K562 (cell line): ENCODE measurements around the gene CASR. TPM values are rescaled to one million over a fixed set of nuclear protein-coding genes. Genes with fewer than 3 reads are reported as not detected.

Experiments used
- ATAC-seq: fragments of 200-7000 bp; cut with Tn5 transposase; 3 replicates; pipeline ENCODE4 v1.9.1; 2020; ENCODE audit warnings: moderate library complexity
- BruUV-seq: library from RNA; stranded (reverse); fragments of 400-500 nt; replicated peaks from 2 replicates; lab custom pipeline; 2021; lab: Mats Ljungman, UMichigan
- CTCF ChIA-PET: fragments of 300-600 bp; formaldehyde crosslinking; extraction: SDS; loops from one replicate; lab custom pipeline; 2021; ENCODE audit warnings: low intra/inter-chr PET ratio; lab: Yijun Ruan, JAX
- POLR2A ChIA-PET: fragments of 300-600, 350-650 bp; sonication (Branson Sonifier 250); formaldehyde crosslinking; extraction: SDS; loops from one replicate; lab custom pipeline; 2021; ENCODE audit warnings: antibody characterized with exemption, inconsistent platforms; lab: Yijun Ruan, JAX
- DNase-seq, 4 experiments: peaks; one replicate each; pipeline versions ENCODE4 v3.0.0 to v3.0.0-alpha.2; 2011 to 2018; ENCODE audit warnings: low spot score in 3 of 4, mixed read lengths in 3 of 4; ENCODE audit errors: extremely low read depth in 1 of 4
- FAIRE-seq: peaks from 2 replicates; lab custom pipeline; 2011; peaks lifted over from hg19 to GRCh38; lab: Jason Lieb, UNC
- H2AFZ ChIP-seq: 2 replicates; pipeline ENCODE4 v1.6.0; 2011; ENCODE audit warnings: low read depth, low read length, control low read depth, inconsistent platforms
- H3K27ac ChIP-seq: fragments of 200-600 bp; 3 replicates; pipeline ENCODE4 v1.8.0; 2011; ENCODE audit warnings: low read depth, mild to moderate bottlenecking, control low read depth, inconsistent platforms, low read length, moderate library complexity, mixed read lengths; ENCODE audit errors: extremely low read depth
- H3K27me3 ChIP-seq, 2 experiments: fragments of 300-600 bp in 1 of 2; 2 replicates in 1 of 2; 3 replicates in 1 of 2; pipeline versions ENCODE4 v1.6.0 to v1.8.0; 2011; ENCODE audit warnings: inconsistent platforms in 2 of 2, low read length in 2 of 2, mild to moderate bottlenecking in 1 of 2, mixed read lengths in 1 of 2, moderate library complexity in 1 of 2; ENCODE audit not compliant: control insufficient read depth in 2 of 2, insufficient read depth in 2 of 2
- H3K36me3 ChIP-seq: fragments of 300-600 bp; 3 replicates; pipeline ENCODE4 v1.8.0; 2011; ENCODE audit warnings: mild to moderate bottlenecking, low read length, inconsistent platforms; ENCODE audit not compliant: control insufficient read depth, insufficient read depth
- H3K4me1 ChIP-seq, 2 experiments: fragments of 200-600 bp in 1 of 2; replicated peaks in 1 of 2; 2 replicates in 1 of 2; 3 replicates in 1 of 2; pipeline versions ENCODE4 v1.5.1 to v1.8.0; 2011; ENCODE audit warnings: inconsistent platforms in 2 of 2, low read length in 2 of 2, mild to moderate bottlenecking in 1 of 2, mixed read lengths in 1 of 2, moderate library complexity in 1 of 2; ENCODE audit not compliant: control insufficient read depth in 2 of 2, insufficient read depth in 2 of 2
- H3K4me2 ChIP-seq: 2 replicates; pipeline ENCODE4 v1.6.1; 2011; ENCODE audit warnings: low read length, control low read depth, inconsistent platforms, mixed read lengths; ENCODE audit not compliant: insufficient read depth
- H3K4me3 ChIP-seq: fragments of 200-600 bp; sonication (generic), shearing (Covaris generic); 2 replicates; pipeline ENCODE4 v1.5.1; 2016; ENCODE audit warnings: control low read depth, inconsistent platforms
- H3K79me2 ChIP-seq: fragments of 200-600 bp; 3 replicates; pipeline ENCODE4 v1.8.0; 2011; ENCODE audit warnings: low read length, inconsistent platforms; ENCODE audit not compliant: control insufficient read depth, insufficient read depth
- H3K9ac ChIP-seq, 2 experiments: 2 replicates each; pipeline versions ENCODE4 v1.6.0 to v1.6.1; 2011; ENCODE audit warnings: low read depth in 2 of 2, low read length in 2 of 2, control low read depth in 1 of 2, inconsistent platforms in 1 of 2, mild to moderate bottlenecking in 1 of 2, mixed read lengths in 1 of 2; ENCODE audit not compliant: insufficient read depth in 1 of 2
- H3K9me1 ChIP-seq: one replicate; pipeline ENCODE4 v1.6.0; 2011; ENCODE audit warnings: inconsistent platforms, mild to moderate bottlenecking, low read length, moderate library complexity; ENCODE audit not compliant: control insufficient read depth, insufficient read depth
- H3K9me3 ChIP-seq: replicated peaks from 2 replicates; pipeline ENCODE4 v1.5.1; 2011; ENCODE audit warnings: low read depth, low read length, inconsistent platforms; ENCODE audit not compliant: control insufficient read depth, insufficient read depth
- H4K20me1 ChIP-seq: replicated peaks from 2 replicates; pipeline ENCODE4 v1.6.1; 2011; ENCODE audit warnings: low read length, inconsistent platforms, mixed read lengths; ENCODE audit not compliant: control insufficient read depth, insufficient read depth
- ARID4B ChIP-seq: sonication (generic); formaldehyde crosslinking; IDR thresholded peaks from 2 replicates; pipeline ENCODE4 v1.8.0; 2022; ENCODE audit warnings: mild to moderate bottlenecking, missing genetic modification reagents
- BRF2 ChIP-seq: IDR thresholded peaks from 3 replicates; pipeline ENCODE4 v1.6.1; 2011; ENCODE audit warnings: borderline replicate concordance, mild to moderate bottlenecking; ENCODE audit not compliant: insufficient read length, insufficient read depth
- CEBPG ChIP-seq, 3 experiments: fragments of 200-800 bp in 1 of 3; sonication (Bioruptor generic) in 1 of 3; sonication (generic) in 1 of 3; formaldehyde crosslinking in 1 of 3; IDR thresholded peaks in 2 of 3; conservative IDR thresholded peaks in 1 of 3; 2 replicates each; pipeline versions ENCODE4 v1.6.1 to v1.8.0; 2016 to 2022; ENCODE audit warnings: missing compliant biosample characterization in 2 of 3, missing genetic modification characterization in 2 of 3, mild to moderate bottlenecking in 1 of 3, missing genetic modification reagents in 1 of 3
- HCFC1 ChIP-seq: IDR thresholded peaks from 2 replicates; pipeline ENCODE4 v1.6.1; 2012; ENCODE audit warnings: low read depth, low read length, improper control_type of control experiment
- MCM7 ChIP-seq, 2 experiments: fragments of 450-650 bp; IDR thresholded peaks; 2 replicates each; pipeline ENCODE4 v1.6.1; 2016 to 2018
- NCOR1 ChIP-seq: fragments of 450-650 bp; IDR thresholded peaks from 2 replicates; pipeline ENCODE4 v1.6.1; 2016; ENCODE audit warnings: mild to moderate bottlenecking, moderate library complexity
- PHB ChIP-seq: fragments of 250-450 bp; sonication (Bioruptor Pico); IDR thresholded peaks from 2 replicates; pipeline ENCODE4 v1.5.0; 2021
- SIX5 ChIP-seq, 2 experiments: IDR thresholded peaks; 2 replicates each; pipeline ENCODE4 v1.6.1; 2011; ENCODE audit warnings: low read length in 2 of 2, borderline replicate concordance in 1 of 2, low read depth in 1 of 2, mild to moderate bottlenecking in 1 of 2, moderate library complexity in 1 of 2; ENCODE audit not compliant: insufficient read depth in 1 of 2
- TAF15 ChIP-seq: fragments of 200-400 bp; formaldehyde crosslinking; IDR thresholded peaks from 2 replicates; pipeline ENCODE4 v1.6.1; 2017; ENCODE audit warnings: mild to moderate bottlenecking, low read depth, low read length, moderate library complexity
- THAP12 ChIP-seq: fragments of 250-450 bp; sonication (Bioruptor Pico); IDR thresholded peaks from 2 replicates; pipeline ENCODE4 v1.9.0; 2021; ENCODE audit warnings: mild to moderate bottlenecking, inconsistent platforms
- THRA ChIP-seq: fragments of 450-650 bp; IDR thresholded peaks from 2 replicates; pipeline ENCODE4 v1.6.1; 2017; ENCODE audit warnings: mild to moderate bottlenecking, moderate library complexity
- ZKSCAN1 ChIP-seq: fragments of 150-350 bp; IDR thresholded peaks from 2 replicates; pipeline ENCODE4 v1.6.1; 2016; ENCODE audit warnings: low read depth, low read length
- ZNF561 ChIP-seq: fragments of 450-650 bp; formaldehyde crosslinking; conservative IDR thresholded peaks from 2 replicates; pipeline ENCODE4 v1.4.0; 2020; ENCODE audit warnings: mild to moderate bottlenecking, moderate library complexity
- ZZZ3 ChIP-seq: fragments of 450-650 bp; IDR thresholded peaks from 2 replicates; pipeline ENCODE4 v1.6.1; 2016; ENCODE audit warnings: antibody characterized with exemption, mild to moderate bottlenecking, moderate library complexity
- whole genome bisulfite sequencing: fragments of 100-300 bp; shearing (Covaris generic); methylation state at CpG from one replicate; pipeline ENCODE4 v1.1.6; 2016; ENCODE audit warnings: low coverage, mixed read lengths; ENCODE audit not compliant: insufficient coverage; ENCODE audit errors: missing lambda C conversion rate; 5-methylcytosine and 5-hydroxymethylcytosine counted together
- in situ Hi-C: fragments of 300-500 bp; cut with MboI; formaldehyde crosslinking; loops from 4 replicates; pipeline ENCODE4 v1.15.0; 2018; ENCODE audit warnings: inconsistent platforms, mixed read lengths
- intact Hi-C: fragments of 100-400 bp; cut with micrococcal nuclease; formaldehyde crosslinking; loops from 2 replicates; pipeline ENCODE4 v1.14.2; 2022
- polyA plus RNA-seq, 8 experiments: library from polyadenylated mRNA; depleted of rRNA in 4 of 8; stranded (reverse) in 5 of 8; unstranded in 3 of 8; fragments of >200 nt; fragmentation: Nextera tagmentation in 2 of 8; fragmentation: Illumina TruSeq in 1 of 8; extraction: Ambion mirVana in 2 of 8; extraction: Trizol in 1 of 8; gene quantifications; 2 replicates each; pipeline versions ENCODE4 v1.2.1 to v1.2.3, GENCODE V29; 2011 to 2014; ENCODE audit warnings: inconsistent platforms in 1 of 8, missing spikeins in 1 of 8
- total RNA-seq, 7 experiments: library from RNA; depleted of rRNA in 6 of 7; stranded (reverse); fragments of >200 nt in 6 of 7; fragmentation: Illumina TruSeq in 2 of 7; extraction: Trizol in 2 of 7; gene quantifications; 2 replicates each; pipeline versions ENCODE4 v1.2.1 to v1.2.3, GENCODE V29; 2011 to 2021; ENCODE audit warnings: low replicate concordance in 1 of 7

CASR gene
- total and polyA plus RNA-seq, 9 of the 15 experiments (the other 6 are each of a cell fraction or from before 2014, with no cell fraction given): not detected

- Histone ChIP-seq H3K36me3 (no peaks in the 10 kb centered on the region), H4K20me1 (no peaks in the 10 kb centered on the region), H3K79me2 (no peaks in the 10 kb centered on the region), H3K4me1 (no peaks in the 10 kb centered on the region), H3K4me2 (no peak overlapping the region), H3K27ac (no peak overlapping the region), H3K27me3 (peaks cover 0 to 11% of the 10 kb centered on the region in 2 experiments; a peak in 1 of 5 replicates), H3K9ac (no peak overlapping the region), H3K9me1 (no peaks in the 10 kb centered on the region), H3K4me3 (no peak overlapping the region), H2AFZ (no peak overlapping the region), H3K9me3 (no peaks in the 10 kb centered on the region)
- ATAC-seq (no peak), FAIRE-seq (no peak), DNase-seq (no peak)
- in situ Hi-C loops (no loop called here), intact Hi-C loops (no loop called here)
- CTCF ChIA-PET: no interaction called here
- WGBS: 0% methylated on average over 3 of the region's 3 CpGs
- POLR2A ChIA-PET: no interaction called here
- no TSS peak for BruUV-seq
- TF ChIP-seq ARID4B (CRISPR knock-in tag) (no peak), ZKSCAN1 (no peak), HCFC1 (no peak), CEBPG (CRISPR knock-in tag; IDR thresholded peaks at IDR 0.05) (no peak), CEBPG (tag; conservative IDR thresholded peaks at IDR 0.05 in 1 of 2, IDR thresholded peaks at IDR 0.05 in 1 of 2) (no peak), ZNF561 (CRISPR knock-in tag) (no peak), SIX5 (IDR thresholded peaks at IDR 0.05; ENCODE audit: borderline replicate concordance in 1 of 2, insufficient read depth in 1 of 2, low read depth in 1 of 2, low read length in 2 of 2) (no peak), TAF15 (no peak), THRA (no peak), ZZZ3 (no peak), PHB (CRISPR knock-in tag) (no peak), NCOR1 (no peak), THAP12 (CRISPR knock-in tag) (no peak), MCM7 (IDR thresholded peaks at IDR 0.05) (no peak), BRF2 (no peak)
Measured at GRCh38 chr3:122235147-122235546, 51.7 kb downstream of the CASR start.
